Keratinocyte (primary cell): ENCODE results near the gene BARX2.

Source experiments
- CTCF ChIP-seq, 3 experiments: IDR thresholded peaks in 1 of 3; conservative IDR thresholded peaks in 1 of 3; optimal IDR thresholded peaks in 1 of 3; 2 replicates in 2 of 3; 3 replicates in 1 of 3; pipeline versions ENCODE3 to v1.5.1; 2011; ENCODE audit warnings: low read length in 3 of 3, mild to moderate bottlenecking in 3 of 3, moderate library complexity in 2 of 3, control low read depth in 1 of 3, inconsistent platforms in 1 of 3; ENCODE audit not compliant: insufficient read depth in 2 of 3; ENCODE audit errors: extremely low read depth in 1 of 3
- EZH2 ChIP-seq: IDR thresholded peaks from one replicate; pipeline ENCODE4 v1.6.1; 2012; ENCODE audit warnings: inconsistent platforms, mild to moderate bottlenecking, low read length, moderate library complexity

GRCh38 chr11:129436573-129436972 is 60.9 kb downstream of the BARX2 start:
- TF ChIP-seq EZH2 (no peak), CTCF (optimal IDR thresholded peaks at IDR 0.05 in 1 of 3, IDR thresholded peaks at IDR 0.05 in 1 of 3, conservative IDR thresholded peaks at IDR 0.05 in 1 of 3; ENCODE audit: extremely low read depth in 1 of 3, insufficient read depth in 2 of 3, low read length in 3 of 3) (no peak)
